IMR-90 (cell line): ENCODE results near the gene DIPK1A. TPM values are rescaled to one million over a fixed set of nuclear protein-coding genes. Genes with fewer than 3 reads are reported as not detected.

ENCODE experiments used
- ATAC-seq: fragments of 200-7000 bp; cut with Tn5 transposase; 2 replicates; pipeline ENCODE4 v1.9.1; 2020; ENCODE audit warnings: low read depth, mild to moderate bottlenecking, moderate library complexity
- BruUV-seq: library from RNA; stranded (reverse); fragments of 400-500 nt; replicated peaks from 2 replicates; lab custom pipeline; 2021; lab: Mats Ljungman, UMichigan
- CTCF ChIA-PET: fragments of 300-600 bp; formaldehyde crosslinking; extraction: SDS; loops from one replicate; lab custom pipeline; 2021; ENCODE audit warnings: antibody characterized with exemption; lab: Yijun Ruan, JAX
- POLR2A ChIA-PET: fragments of 300-600 bp; sonication (Branson Sonifier 250); formaldehyde crosslinking; loops from one replicate; lab custom pipeline; 2022; ENCODE audit warnings: antibody characterized with exemption; ENCODE audit not compliant: unreplicated experiment; lab: Charles Lee
- DNase-seq: peaks from one replicate; pipeline ENCODE4 v3.0.0; 2013
- H2AFZ ChIP-seq: replicated peaks from 2 replicates; pipeline ENCODE3; 2013; ENCODE audit warnings: low read length, mild to moderate bottlenecking; ENCODE audit not compliant: poor library complexity
- H2AK5ac ChIP-seq: 2 replicates; pipeline ENCODE4 v1.6.1; 2013; ENCODE audit warnings: low read depth, low read length, inconsistent platforms
- H2AK9ac ChIP-seq: replicated peaks from 2 replicates; pipeline ENCODE3; 2013; ENCODE audit warnings: mild to moderate bottlenecking, low read depth, low read length, moderate library complexity; ENCODE audit not compliant: poor library complexity
- H2BK120ac ChIP-seq: 2 replicates; pipeline ENCODE4 v1.6.1; 2013; ENCODE audit warnings: low read depth, low read length, inconsistent platforms
- H2BK15ac ChIP-seq: 3 replicates; pipeline ENCODE4 v1.6.1; 2013; ENCODE audit warnings: low read depth, low read length, inconsistent platforms
- H2BK20ac ChIP-seq: 2 replicates; pipeline ENCODE4 v1.6.1; 2013; ENCODE audit warnings: low read depth, mild to moderate bottlenecking, inconsistent platforms, low read length, moderate library complexity
- H2BK5ac ChIP-seq: 2 replicates; pipeline ENCODE4 v1.6.1; 2013; ENCODE audit warnings: mild to moderate bottlenecking, low read depth, low read length, inconsistent platforms; ENCODE audit not compliant: poor library complexity, severe bottlenecking
- H3K14ac ChIP-seq: replicated peaks from 2 replicates; pipeline ENCODE4 v1.6.1; 2013; ENCODE audit warnings: low read depth, low read length, inconsistent platforms
- H3K18ac ChIP-seq: 2 replicates; pipeline ENCODE4 v1.6.1; 2013; ENCODE audit warnings: low read depth, low read length, control low read depth
- H3K23ac ChIP-seq: 2 replicates; pipeline ENCODE4 v1.6.1; 2013; ENCODE audit warnings: low read depth, low read length, inconsistent platforms
- H3K27ac ChIP-seq: 2 replicates; pipeline ENCODE4 v1.5.1; 2013; ENCODE audit warnings: mild to moderate bottlenecking, control low read depth, low read length; ENCODE audit not compliant: insufficient read depth
- H3K27me3 ChIP-seq: 2 replicates; pipeline ENCODE4 v1.6.1; 2013; ENCODE audit warnings: low read length; ENCODE audit not compliant: control insufficient read depth, insufficient read depth
- H3K36me3 ChIP-seq: 2 replicates; pipeline ENCODE4 v1.6.1; 2013; ENCODE audit warnings: low read length, mixed read lengths; ENCODE audit not compliant: control insufficient read depth, insufficient read depth
- H3K4ac ChIP-seq: 2 replicates; pipeline ENCODE4 v1.6.1; 2013; ENCODE audit warnings: low read depth, low read length, inconsistent platforms
- H3K4me1 ChIP-seq: 2 replicates; pipeline ENCODE4 v1.6.1; 2013; ENCODE audit warnings: low read length, mixed read lengths; ENCODE audit not compliant: control insufficient read depth, insufficient read depth
- H3K4me2 ChIP-seq: 2 replicates; pipeline ENCODE4 v1.6.1; 2013; ENCODE audit warnings: low read depth, mild to moderate bottlenecking, control low read depth, low read length, moderate library complexity
- H3K4me3 ChIP-seq: 2 replicates; pipeline ENCODE4 v1.5.1; 2013; ENCODE audit warnings: low read depth, mild to moderate bottlenecking, control low read depth, low read length, moderate library complexity; ENCODE audit not compliant: insufficient read depth
- H3K56ac ChIP-seq: 2 replicates; pipeline ENCODE4 v1.6.1; 2013; ENCODE audit warnings: low read length, inconsistent platforms; ENCODE audit not compliant: insufficient read depth; ENCODE audit errors: extremely low read depth
- H3K79me1 ChIP-seq, 2 experiments: 2 replicates each; pipeline ENCODE4 v1.6.1; 2013; ENCODE audit warnings: low read length in 2 of 2, inconsistent platforms in 1 of 2, low read depth in 1 of 2
- H3K9ac ChIP-seq: 2 replicates; pipeline ENCODE4 v1.6.1; 2013; ENCODE audit warnings: low read depth, low read length, control low read depth
- H3K9me1 ChIP-seq: 2 replicates; pipeline ENCODE4 v1.6.1; 2013; ENCODE audit warnings: low read length, inconsistent platforms; ENCODE audit not compliant: insufficient read depth
- H3K9me3 ChIP-seq: 2 replicates; pipeline ENCODE4 v1.6.1; 2013; ENCODE audit warnings: low read length; ENCODE audit not compliant: control insufficient read depth, insufficient read depth
- H4K20me1 ChIP-seq: 2 replicates; pipeline ENCODE4 v1.6.1; 2013; ENCODE audit warnings: low read length, inconsistent platforms; ENCODE audit not compliant: insufficient read depth
- H4K5ac ChIP-seq: 2 replicates; pipeline ENCODE4 v1.6.1; 2013; ENCODE audit warnings: mild to moderate bottlenecking, low read depth, low read length, control low read depth
- H4K8ac ChIP-seq, 2 experiments: 2 replicates each; pipeline ENCODE4 v1.6.1; 2013; ENCODE audit warnings: low read depth in 2 of 2, low read length in 2 of 2, control low read depth in 1 of 2, inconsistent platforms in 1 of 2
- H4K91ac ChIP-seq: 2 replicates; pipeline ENCODE4 v1.6.1; 2013; ENCODE audit warnings: low read depth, low read length, inconsistent platforms; ENCODE audit not compliant: insufficient read depth
- NFE2L2 ChIP-seq: fragments of 150-350 bp; IDR thresholded peaks from 2 replicates; pipeline ENCODE4 v1.6.1; 2016; ENCODE audit warnings: low read depth, mild to moderate bottlenecking, low read length
- WGBS, 2 experiments: methylation state at CpG; one replicate each; pipeline versions ENCODE4 v1.1.5 to v1.1.7; 2013; ENCODE audit warnings: missing lambda C conversion rate in 2 of 2; ENCODE audit not compliant: insufficient read length in 1 of 2; ENCODE audit errors: extremely low coverage in 2 of 2; 5-methylcytosine and 5-hydroxymethylcytosine counted together
- dilution Hi-C: fragments of 300-500 bp; cut with HindIII; formaldehyde crosslinking; loops from one replicate; pipeline ENCODE4 v1.14.3; 2018; ENCODE audit warnings: low sequenced_read_pairs; ENCODE audit not compliant: unreplicated experiment
- in situ Hi-C: fragments of 300-500 bp; cut with MboI; formaldehyde crosslinking; loops from 3 replicates; pipeline ENCODE4 v1.14.3; 2019; ENCODE audit warnings: low sequenced_read_pairs, inconsistent platforms, mixed read lengths
- intact Hi-C: fragments of 100-400 bp; cut with micrococcal nuclease; formaldehyde crosslinking; loops from 2 replicates; pipeline ENCODE4 v1.10.0; 2022
- polyA plus RNA-seq, 3 experiments: library from polyadenylated mRNA; depleted of rRNA; stranded (reverse); fragments of >200 nt; gene quantifications; 2 replicates each; pipeline ENCODE4 v1.2.3, GENCODE V29; 2012; ENCODE audit warnings: low replicate concordance in 1 of 3
- total RNA-seq: library from RNA; depleted of rRNA; stranded (reverse); fragments of >200 nt; gene quantifications from 2 replicates; pipeline ENCODE4 v1.2.3, GENCODE V29; 2012

The DIPK1A gene
- total and polyA plus RNA-seq, 2 of the 4 experiments (the other 2 are of a cell fraction) = 4.7 to 5.7 TPM

- Histone ChIP-seq H3K18ac (peak overlapping the region; percentile 15; the same call in 1 of the 2 replicates), H4K91ac (no peak overlapping the region), H2BK20ac (0 out of 2 replicates have a peak overlapping the region, but pooled peaks have one; percentile 1), H3K4me2 (peak overlapping the region; percentile 31; the same call in 1 of the 2 replicates), H4K20me1 (no peaks in the 10 kb centered on the region), H2AFZ (no peak overlapping the region), H3K27me3 (no peaks in the 10 kb centered on the region), H2BK5ac (peak overlapping the region; percentile 77), H3K9ac (no peak overlapping the region), H3K4ac (peak overlapping the region; percentile 37; the same call in 1 of the 2 replicates), H2AK5ac (peak overlapping the region; percentile 49; the same call in 1 of the 2 replicates), H4K8ac (peak overlapping the region in 1 of 2 experiments; percentile 48; a peak in 1 of 4 replicates), H3K4me1 (peaks cover 9% of the 10 kb centered on the region; the same call in 1 of the 2 replicates), H4K5ac (no peak overlapping the region), H2BK120ac (peak overlapping the region; percentile 53; the same call in 1 of the 2 replicates), H3K27ac (peak overlapping the region; percentile 45; the same call in 1 of the 2 replicates), H2AK9ac (no peak overlapping the region), H3K79me1 (no peaks in the 10 kb centered on the region), H3K4me3 (no peak overlapping the region), H3K56ac (peak overlapping the region; percentile 28; the same call in 1 of the 2 replicates), H3K36me3 (no peaks in the 10 kb centered on the region), H3K9me3 (peaks cover 6% of the 10 kb centered on the region; the same call in 1 of the 2 replicates), H3K23ac (no peak overlapping the region; the same call in 1 of the 2 replicates), H2BK15ac (peak overlapping the region; percentile 58; the same call in 1 of the 3 replicates), H3K9me1 (peaks cover 6% of the 10 kb centered on the region; the same call in 1 of the 2 replicates), H3K14ac (no peak overlapping the region)
- CTCF ChIA-PET = interaction anchor here (1.0 kb wide), 1 partner anchor 13 kb away, joined by 3 read pairs; the partner anchor contains the start of gene EVI5
- dilution Hi-C loops (no loop called here), intact Hi-C loops (no loop called here), in situ Hi-C loops (no loop called here)
- DNase-seq (peak; percentile 86), ATAC-seq (peak; percentile 79)
- no TSS peak for BruUV-seq
- no peak for TF ChIP-seq NFE2L2
- no CpG with 5 or more reads among the region's 1 CpG for WGBS, 2 experiments
- POLR2A ChIA-PET = interaction anchor here (0.6 kb wide), 1 partner anchor 67 kb away, joined by 16 read pairs; no protein-coding TSS in a partner anchor
These were observed 163.3 kb downstream of the DIPK1A start for GRCh38 chr1:92797961-92798360.
